ENCODE data around the gene DHX29.

The DHX29 gene

DNA sequence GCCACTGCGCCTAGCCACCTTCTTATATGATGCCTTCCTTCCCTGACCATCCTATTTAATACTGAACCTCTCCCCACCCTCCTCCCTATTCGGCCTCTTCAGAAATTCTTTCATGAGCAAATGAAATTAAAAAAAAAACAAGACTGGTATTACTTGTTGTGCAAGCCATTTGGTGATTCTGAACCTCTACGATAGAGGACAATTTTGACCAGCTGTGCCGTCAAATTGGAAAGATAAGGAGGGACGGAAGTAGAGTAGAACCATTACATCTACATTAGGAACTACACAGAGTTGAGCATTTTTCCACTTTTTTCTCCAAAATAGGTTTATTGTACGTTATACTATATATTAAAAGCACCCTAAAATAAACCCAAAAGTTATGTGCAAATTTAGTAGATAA is 2.9 kb downstream of the DHX29 start:
- H3K27me3 Mint-ChIP-seq: no peaks in the 10 kb centered on the region
- H3K9me3 Mint-ChIP-seq: no peaks in the 10 kb centered on the region
- H3K27ac Mint-ChIP-seq: peak overlapping the region; percentile 89
- H3K4me3 Mint-ChIP-seq: no peak overlapping the region
- peaks cover 27% of the 10 kb centered on the region for H3K36me3 Mint-ChIP-seq (ENCODE audit: low read depth)
- H3K4me1 Mint-ChIP-seq (ENCODE audit: low read depth): peaks cover 14% of the 10 kb centered on the region
- intact Hi-C loops (cut with micrococcal nuclease): loop anchor here (10.0 kb wide), 1 partner anchor 1870 kb away; the partner anchor contains the start of gene GPBP1

DNA sequence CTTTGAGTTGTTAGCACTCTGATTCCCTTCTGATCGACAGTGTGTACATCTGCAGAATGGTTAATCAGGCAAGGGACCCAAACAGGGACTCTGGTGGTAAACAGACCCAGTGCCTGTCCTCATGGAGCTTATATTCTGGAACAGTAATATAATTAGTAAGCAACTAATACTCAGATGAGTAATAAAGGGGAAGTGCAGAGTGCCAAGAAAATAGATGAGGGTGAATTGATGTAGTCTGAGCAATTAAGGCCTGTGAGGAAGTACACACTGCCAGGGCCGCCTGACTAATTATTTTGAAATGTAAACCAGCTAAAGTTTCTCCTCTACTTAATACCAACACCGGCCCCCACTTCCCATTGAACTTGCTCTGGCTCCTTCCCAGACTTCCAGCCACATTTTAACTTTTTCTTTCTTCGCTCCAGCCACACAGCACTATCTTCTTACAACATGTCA is 4.2 kb downstream of the DHX29 start:
- peak overlapping the region; percentile 89 for H3K27ac Mint-ChIP-seq
- peaks cover 36% of the 10 kb centered on the region for H3K36me3 Mint-ChIP-seq (ENCODE audit: low read depth)
- intact Hi-C loops (cut with micrococcal nuclease): loop anchor here (10.0 kb wide), 1 partner anchor 1872 kb away; the partner anchor contains the start of gene GPBP1
- H3K4me3 Mint-ChIP-seq: peak overlapping the region; percentile 41
- H3K9me3 Mint-ChIP-seq: no peaks in the 10 kb centered on the region
- H3K4me1 Mint-ChIP-seq (ENCODE audit: low read depth): peaks cover 14% of the 10 kb centered on the region
- no peaks in the 10 kb centered on the region for H3K27me3 Mint-ChIP-seq

DNA sequence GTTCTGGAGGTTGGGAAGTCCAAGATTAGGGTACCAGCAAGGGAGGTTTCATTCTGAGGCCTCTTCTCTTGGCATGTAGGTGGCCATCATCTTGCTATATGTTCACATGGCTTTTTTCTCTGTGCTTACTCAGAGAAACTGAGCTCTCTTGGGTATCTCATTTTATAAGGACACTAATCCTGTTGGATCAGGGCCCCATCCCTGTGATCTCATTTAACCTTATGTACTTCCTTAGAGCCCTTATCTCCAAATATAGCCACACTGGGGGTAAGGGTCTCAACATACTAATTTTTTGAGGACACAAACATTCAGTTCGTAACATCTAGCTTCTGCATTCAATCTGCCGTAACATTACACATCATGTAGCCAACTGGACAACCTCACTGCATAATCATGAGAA is 6.6 kb downstream of the DHX29 start:
- Mint-ChIP-seq H3K9me3 (no peaks in the 10 kb centered on the region), H3K4me1 (ENCODE audit: low read depth) (peaks cover 14% of the 10 kb centered on the region), H3K27ac (no peak overlapping the region), H3K36me3 (ENCODE audit: low read depth) (peaks cover 51% of the 10 kb centered on the region), H3K27me3 (no peaks in the 10 kb centered on the region), H3K4me3 (no peak overlapping the region)
- intact Hi-C loops (cut with micrococcal nuclease): loop anchor here (10.0 kb wide), 1 partner anchor 1874 kb away; the partner anchor contains the start of gene GPBP1

DNA sequence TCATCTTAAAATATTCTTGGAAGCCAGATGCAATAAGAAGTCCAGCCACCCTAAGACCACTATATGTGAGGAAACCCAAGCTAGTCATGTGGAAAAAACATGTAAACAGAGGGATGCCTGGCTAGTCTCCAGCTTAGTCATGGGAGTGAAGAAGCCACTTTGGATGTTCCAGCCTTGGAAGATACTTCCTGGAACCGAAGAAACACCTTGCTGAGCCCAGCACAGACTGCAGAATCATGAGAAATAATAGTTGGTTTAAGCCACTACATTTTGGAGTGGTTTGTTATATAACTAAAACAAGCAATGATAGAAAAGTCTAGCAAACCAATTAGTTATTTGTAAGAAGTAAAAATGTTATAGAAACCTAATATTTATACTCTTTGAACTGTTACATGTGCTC is 12.6 kb downstream of the DHX29 start:
- no peak overlapping the region for H3K27ac Mint-ChIP-seq
- H3K4me1 Mint-ChIP-seq (ENCODE audit: low read depth): no peaks in the 10 kb centered on the region
- intact Hi-C loops (cut with micrococcal nuclease): no loop called here
- H3K4me3 Mint-ChIP-seq: no peak overlapping the region
- no peaks in the 10 kb centered on the region for H3K27me3 Mint-ChIP-seq
- H3K9me3 Mint-ChIP-seq: no peaks in the 10 kb centered on the region
- H3K36me3 Mint-ChIP-seq (ENCODE audit: low read depth): peaks cover 86% of the 10 kb centered on the region

DNA sequence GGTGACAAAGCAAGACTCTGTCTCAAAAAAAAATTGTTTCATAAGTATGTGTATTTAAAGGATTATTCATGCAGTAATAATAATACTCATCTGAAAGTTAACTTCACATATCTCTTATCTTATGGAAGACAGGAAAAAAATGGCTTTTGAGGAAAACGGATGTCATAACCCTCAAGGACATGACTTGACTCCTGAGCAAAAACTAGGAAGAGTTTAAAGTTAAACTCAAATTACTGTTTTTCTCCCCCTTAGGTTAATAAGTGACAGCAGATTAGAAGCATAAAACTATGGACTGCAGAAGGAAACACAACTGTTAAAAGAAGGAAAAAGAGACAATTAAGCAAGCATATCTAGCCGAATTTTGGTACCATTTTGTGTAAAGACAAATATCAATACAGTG is 16.5 kb downstream of the DHX29 start:
- intact Hi-C loops (cut with micrococcal nuclease): no loop called here
- H3K4me1 Mint-ChIP-seq (ENCODE audit: low read depth): no peaks in the 10 kb centered on the region
- H3K9me3 Mint-ChIP-seq: no peaks in the 10 kb centered on the region
- no peak overlapping the region for H3K27ac Mint-ChIP-seq
- no peak overlapping the region for H3K4me3 Mint-ChIP-seq
- H3K27me3 Mint-ChIP-seq: no peaks in the 10 kb centered on the region
- H3K36me3 Mint-ChIP-seq (ENCODE audit: low read depth): peaks cover 94% of the 10 kb centered on the region

DNA sequence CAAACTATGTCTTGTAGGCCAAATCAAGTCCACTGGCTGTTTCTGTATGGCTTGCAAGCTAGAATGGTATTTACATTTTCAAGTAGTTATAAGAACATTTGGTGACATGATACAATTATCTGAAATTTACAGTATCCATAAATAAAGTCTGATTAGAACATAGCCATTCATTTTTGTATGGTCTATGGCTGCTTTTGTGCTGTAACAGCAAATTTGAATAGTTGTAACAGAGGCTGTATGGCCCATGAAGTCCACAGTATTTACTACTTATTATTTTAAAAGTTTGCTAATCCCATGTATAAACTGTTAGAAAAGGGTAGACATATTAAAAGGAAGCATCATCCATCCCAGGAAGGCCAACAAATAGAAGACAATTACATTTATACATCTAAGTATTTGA is 17.7 kb downstream of the DHX29 start:
- Mint-ChIP-seq H3K9me3 (no peaks in the 10 kb centered on the region), H3K27me3 (no peaks in the 10 kb centered on the region), H3K27ac (no peak overlapping the region), H3K4me3 (no peak overlapping the region), H3K4me1 (ENCODE audit: low read depth) (no peaks in the 10 kb centered on the region), H3K36me3 (ENCODE audit: low read depth) (peaks cover 94% of the 10 kb centered on the region)
- intact Hi-C loops (cut with micrococcal nuclease): no loop called here

- H3K27me3 Mint-ChIP-seq: no peaks in the 10 kb centered on the region
- H3K4me1 Mint-ChIP-seq (ENCODE audit: low read depth): no peaks in the 10 kb centered on the region
- peaks cover 84% of the 10 kb centered on the region for H3K36me3 Mint-ChIP-seq (ENCODE audit: low read depth)
- H3K9me3 Mint-ChIP-seq: no peaks in the 10 kb centered on the region
- H3K4me3 Mint-ChIP-seq: no peak overlapping the region
- no peak overlapping the region for H3K27ac Mint-ChIP-seq
- intact Hi-C loops (cut with micrococcal nuclease): no loop called here
These were observed 21.0 kb downstream of the DHX29 start for GRCh38 chr5:55286411-55286933.

DNA sequence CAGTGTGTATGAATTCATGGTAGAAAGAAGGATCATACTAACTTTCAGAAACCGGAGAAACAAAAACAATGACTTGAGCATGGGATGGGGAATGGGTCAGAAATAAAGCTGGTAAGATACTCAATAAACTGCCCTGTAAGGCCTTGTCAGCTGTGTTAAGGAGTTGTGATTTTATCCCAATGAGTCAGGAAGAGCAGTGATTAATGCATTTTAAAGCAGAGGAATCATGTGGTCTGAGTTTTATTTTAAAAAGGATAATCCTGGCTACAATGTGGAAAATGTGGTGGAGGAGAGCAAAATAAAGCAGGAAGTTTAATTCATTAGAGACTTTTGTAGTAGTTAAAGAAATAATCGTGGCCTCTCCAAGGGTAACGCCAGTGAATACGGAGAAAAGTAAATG is 28.7 kb downstream of the DHX29 start:
- intact Hi-C loops (cut with micrococcal nuclease): loop anchor here (10.0 kb wide), 1 partner anchor 686 kb away; no protein-coding TSS in a partner anchor
- H3K36me3 Mint-ChIP-seq (ENCODE audit: low read depth): peaks cover 87% of the 10 kb centered on the region
- H3K27ac Mint-ChIP-seq: no peak overlapping the region
- H3K4me1 Mint-ChIP-seq (ENCODE audit: low read depth): no peaks in the 10 kb centered on the region
- no peaks in the 10 kb centered on the region for H3K27me3 Mint-ChIP-seq
- no peaks in the 10 kb centered on the region for H3K9me3 Mint-ChIP-seq
- H3K4me3 Mint-ChIP-seq: no peak overlapping the region

- H3K9me3 Mint-ChIP-seq: no peaks in the 10 kb centered on the region
- no peak overlapping the region for H3K27ac Mint-ChIP-seq
- H3K4me3 Mint-ChIP-seq: no peak overlapping the region
- H3K27me3 Mint-ChIP-seq: no peaks in the 10 kb centered on the region
- intact Hi-C loops (cut with micrococcal nuclease): loop anchor here (10.0 kb wide), 1 partner anchor 688 kb away; no protein-coding TSS in a partner anchor
- no peaks in the 10 kb centered on the region for H3K4me1 Mint-ChIP-seq (ENCODE audit: low read depth)
- peaks cover 86% of the 10 kb centered on the region for H3K36me3 Mint-ChIP-seq (ENCODE audit: low read depth)
These were observed 30.7 kb downstream of the DHX29 start for GRCh38 chr5:55276771-55277170.

DNA sequence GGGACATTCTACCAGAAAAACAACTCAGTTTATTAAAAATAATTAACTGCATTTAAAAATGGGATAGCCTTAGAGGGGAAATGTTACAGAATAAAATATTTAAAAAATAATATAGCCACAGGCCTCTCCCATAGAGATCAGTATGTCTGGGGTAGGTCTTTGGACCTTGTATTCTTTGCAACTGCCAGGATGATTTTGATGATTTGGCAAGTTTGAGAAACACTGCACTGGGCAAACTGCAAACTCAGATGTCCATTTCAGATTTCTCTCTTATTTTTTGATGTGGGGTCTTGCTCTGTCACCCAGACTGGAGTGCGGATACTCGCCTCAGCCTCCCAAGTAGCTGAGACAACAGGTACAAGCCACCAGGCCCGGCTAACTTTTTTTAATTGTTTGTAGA is 49.2 kb downstream of the DHX29 start:
- Mint-ChIP-seq H3K27me3 (no peaks in the 10 kb centered on the region), H3K27ac (no peak overlapping the region), H3K36me3 (ENCODE audit: low read depth) (peaks cover 77% of the 10 kb centered on the region), H3K4me1 (ENCODE audit: low read depth) (no peaks in the 10 kb centered on the region), H3K9me3 (no peaks in the 10 kb centered on the region), H3K4me3 (no peak overlapping the region)
- intact Hi-C loops (cut with micrococcal nuclease): no loop called here

GRCh38 chr5:55254802-55255201 is 52.7 kb downstream of the DHX29 start:
- Mint-ChIP-seq H3K4me3 (no peak overlapping the region), H3K36me3 (ENCODE audit: low read depth) (peaks cover 47% of the 10 kb centered on the region), H3K4me1 (ENCODE audit: low read depth) (no peaks in the 10 kb centered on the region), H3K27ac (no peak overlapping the region), H3K9me3 (no peaks in the 10 kb centered on the region), H3K27me3 (peaks cover 4% of the 10 kb centered on the region)
- intact Hi-C loops (cut with micrococcal nuclease): no loop called here

- Mint-ChIP-seq H3K36me3 (ENCODE audit: low read depth) (peaks cover 9% of the 10 kb centered on the region), H3K27me3 (peaks cover 9% of the 10 kb centered on the region), H3K27ac (no peak overlapping the region), H3K9me3 (peaks cover 22% of the 10 kb centered on the region), H3K4me1 (ENCODE audit: low read depth) (no peaks in the 10 kb centered on the region), H3K4me3 (no peak overlapping the region)
- intact Hi-C loops (cut with micrococcal nuclease): no loop called here
These were observed 57.4 kb downstream of the DHX29 start for GRCh38 chr5:55250064-55250463.

DNA sequence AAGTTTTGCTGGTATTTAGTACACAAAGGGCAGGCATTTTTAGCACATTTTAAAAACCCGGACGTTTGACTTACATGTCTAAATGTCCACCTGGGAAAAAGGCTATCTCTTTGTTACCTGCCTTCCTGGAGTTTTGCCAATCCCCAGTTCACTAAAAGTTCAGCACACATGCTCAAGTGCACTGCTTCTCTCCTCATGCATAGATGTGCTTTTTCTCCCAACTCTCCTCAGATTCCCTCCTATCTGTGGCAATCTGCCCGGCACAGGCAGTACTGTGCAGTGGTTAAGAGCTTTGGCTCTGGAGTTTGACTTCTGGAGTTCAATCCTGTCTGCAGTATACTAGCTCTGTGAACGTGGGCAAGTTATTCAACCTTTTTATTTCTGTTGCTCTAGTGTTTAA is 65.7 kb downstream of the DHX29 start:
- Mint-ChIP-seq H3K9me3 (no peaks in the 10 kb centered on the region), H3K4me1 (ENCODE audit: low read depth) (no peaks in the 10 kb centered on the region), H3K36me3 (ENCODE audit: low read depth) (no peaks in the 10 kb centered on the region), H3K27ac (no peak overlapping the region), H3K4me3 (no peak overlapping the region), H3K27me3 (peaks cover 41% of the 10 kb centered on the region)
- intact Hi-C loops (cut with micrococcal nuclease): no loop called here

- Mint-ChIP-seq H3K4me1 (ENCODE audit: low read depth) (peaks cover 11% of the 10 kb centered on the region), H3K27ac (no peak overlapping the region), H3K36me3 (ENCODE audit: low read depth) (peaks cover 6% of the 10 kb centered on the region), H3K9me3 (no peaks in the 10 kb centered on the region), H3K4me3 (no peak overlapping the region), H3K27me3 (peaks cover 81% of the 10 kb centered on the region)
- intact Hi-C loops (cut with micrococcal nuclease): no loop called here
These were observed 70.7 kb downstream of the DHX29 start for GRCh38 chr5:55236800-55237199.

DNA sequence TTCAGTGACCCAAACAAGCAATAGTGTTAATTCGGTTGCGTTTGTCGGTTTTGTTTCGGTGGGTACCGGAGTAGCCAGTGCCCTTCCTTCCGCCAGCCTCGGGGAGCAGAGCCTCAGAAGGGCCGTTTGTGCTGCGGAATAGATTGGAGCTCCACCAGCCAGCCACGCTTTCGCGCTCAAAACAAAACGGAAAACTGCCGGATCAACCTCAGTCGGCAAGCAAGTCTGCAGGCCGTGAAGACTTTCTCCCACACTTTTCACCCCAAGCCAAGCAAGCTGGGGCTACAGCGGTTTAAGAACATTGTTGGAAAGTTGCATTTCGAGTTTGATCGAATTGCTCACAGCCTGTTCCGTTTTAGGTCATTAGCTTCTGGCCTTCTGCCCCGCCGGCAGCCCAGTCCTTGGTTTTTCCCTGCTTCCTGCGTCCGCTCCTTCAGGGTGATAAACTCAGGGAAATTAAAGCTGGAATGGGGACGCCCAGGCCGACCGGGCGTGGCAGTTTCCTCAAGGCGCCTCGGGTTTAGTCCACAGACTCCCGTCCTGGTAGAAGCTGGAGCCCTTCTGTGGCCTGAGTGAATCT is 73.3 kb downstream of the DHX29 start:
- Mint-ChIP-seq H3K27me3 (peaks cover 91% of the 10 kb centered on the region), H3K4me1 (ENCODE audit: low read depth) (peaks cover 22% of the 10 kb centered on the region), H3K27ac (no peak overlapping the region), H3K36me3 (ENCODE audit: low read depth) (peaks cover 6% of the 10 kb centered on the region), H3K4me3 (peak overlapping the region; percentile 86), H3K9me3 (no peaks in the 10 kb centered on the region)
- intact Hi-C loops (cut with micrococcal nuclease): loop anchor here (5.0 kb wide), 1 partner anchor 62 kb away; the partner anchor contains the start of gene CDC20B

All from dendritic cell treated with granulocyte-macrophage colony-stimulating factor and Interleukin-4, amounts not matched to agents 40 ng/mL and 50 ng/mL, for 4 days (primary cell).